Measurements from ENCODE around the gene GSTM4. TPM values are rescaled to one million over a fixed set of nuclear protein-coding genes. Genes with fewer than 3 reads are reported as not detected.
A peak's percentile ranks its signal among the peaks of the same experiment; 100 is the strongest.

The GSTM4 gene
- polyA plus RNA-seq, 2 of the 4 experiments (the other 2 are of a cell fraction) = 13.0 to 17.2 TPM

DNA sequence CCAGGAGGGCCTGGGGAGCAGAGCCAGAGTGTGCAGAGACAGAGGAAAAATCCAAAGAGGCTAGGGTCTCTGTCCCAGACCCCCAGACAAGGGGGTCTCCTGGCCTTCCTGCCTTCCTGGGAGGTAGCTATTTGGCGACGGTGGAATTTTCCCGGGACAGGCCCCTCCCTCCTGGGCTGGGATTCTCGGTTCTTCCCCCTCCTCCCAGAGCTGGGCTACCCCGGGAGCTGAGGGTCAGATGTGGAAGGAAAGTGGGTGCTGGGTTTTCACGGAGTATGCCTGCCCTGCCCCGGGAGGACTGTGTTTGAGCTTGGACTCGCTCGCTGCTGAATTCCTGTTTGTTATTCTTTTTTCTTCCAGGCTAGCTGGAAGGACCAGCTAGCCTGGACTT is 35.5 kb upstream of the GSTM4 start (continued):
- TF ChIP-seq EHMT2 (IDR thresholded peaks at IDR 0.05; ENCODE audit: low read depth) = no peak
- no peak for TF ChIP-seq EP300 (IDR thresholded peaks at IDR 0.05)

DNA sequence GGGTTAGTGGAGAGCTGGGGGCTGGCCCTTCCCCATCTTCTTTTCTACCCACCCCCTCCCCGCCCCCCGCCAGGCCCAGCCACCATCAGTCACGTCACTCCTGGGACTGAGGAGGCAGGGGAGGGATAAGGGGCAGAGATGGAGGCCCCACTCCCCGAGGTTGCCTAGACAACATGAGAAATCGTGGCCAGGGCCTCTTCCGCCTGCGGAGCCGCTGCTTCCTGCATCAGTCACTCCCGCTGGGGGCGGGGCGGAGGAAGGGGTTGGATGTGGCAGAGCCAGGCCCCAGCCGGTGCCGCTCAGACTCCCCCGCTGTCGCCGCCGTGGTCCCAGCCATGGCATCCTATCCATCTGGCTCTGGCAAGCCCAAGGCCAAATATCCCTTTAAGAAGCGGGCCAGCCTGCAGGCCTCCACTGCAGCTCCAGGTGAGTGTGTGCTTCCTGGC is 35.0 kb upstream of the GSTM4 start:
- peaks cover 31% of the 10 kb centered on the region for H3K4me1 ChIP-seq
- TF ChIP-seq POLR2AphosphoS2 (conservative IDR thresholded peaks at IDR 0.05; ENCODE audit: low read length) (no peak), HEYL (CRISPR knock-in tag; IDR thresholded peaks at IDR 0.05) (no peak), SMC3 (IDR thresholded peaks at IDR 0.05) (no peak), TFCP2L1 (CRISPR knock-in tag; IDR thresholded peaks at IDR 0.05) (no peak), JUN (IDR thresholded peaks at IDR 0.05) (0 out of 5 replicates have a peak, but pooled peaks of 1 of the 2 experiments have one; percentile 29), CEBPB (IDR thresholded peaks at IDR 0.05) (no peak), MYC (IDR thresholded peaks at IDR 0.05; ENCODE audit: borderline replicate concordance, low read length) (0 out of 2 replicates have a peak, but pooled peaks have one; percentile 27), HOXB13 (CRISPR knock-in tag; IDR thresholded peaks at IDR 0.05; ENCODE audit: low read depth) (no peak), HOXB5 (CRISPR knock-in tag; IDR thresholded peaks at IDR 0.05) (no peak), CBX2 (IDR thresholded peaks at IDR 0.05; ENCODE audit: borderline replicate concordance, low read depth) (no peak), POLR2A (IDR thresholded peaks at IDR 0.05; ENCODE audit: low read length) (no peak)
- TF ChIP-seq, protein P1, sequence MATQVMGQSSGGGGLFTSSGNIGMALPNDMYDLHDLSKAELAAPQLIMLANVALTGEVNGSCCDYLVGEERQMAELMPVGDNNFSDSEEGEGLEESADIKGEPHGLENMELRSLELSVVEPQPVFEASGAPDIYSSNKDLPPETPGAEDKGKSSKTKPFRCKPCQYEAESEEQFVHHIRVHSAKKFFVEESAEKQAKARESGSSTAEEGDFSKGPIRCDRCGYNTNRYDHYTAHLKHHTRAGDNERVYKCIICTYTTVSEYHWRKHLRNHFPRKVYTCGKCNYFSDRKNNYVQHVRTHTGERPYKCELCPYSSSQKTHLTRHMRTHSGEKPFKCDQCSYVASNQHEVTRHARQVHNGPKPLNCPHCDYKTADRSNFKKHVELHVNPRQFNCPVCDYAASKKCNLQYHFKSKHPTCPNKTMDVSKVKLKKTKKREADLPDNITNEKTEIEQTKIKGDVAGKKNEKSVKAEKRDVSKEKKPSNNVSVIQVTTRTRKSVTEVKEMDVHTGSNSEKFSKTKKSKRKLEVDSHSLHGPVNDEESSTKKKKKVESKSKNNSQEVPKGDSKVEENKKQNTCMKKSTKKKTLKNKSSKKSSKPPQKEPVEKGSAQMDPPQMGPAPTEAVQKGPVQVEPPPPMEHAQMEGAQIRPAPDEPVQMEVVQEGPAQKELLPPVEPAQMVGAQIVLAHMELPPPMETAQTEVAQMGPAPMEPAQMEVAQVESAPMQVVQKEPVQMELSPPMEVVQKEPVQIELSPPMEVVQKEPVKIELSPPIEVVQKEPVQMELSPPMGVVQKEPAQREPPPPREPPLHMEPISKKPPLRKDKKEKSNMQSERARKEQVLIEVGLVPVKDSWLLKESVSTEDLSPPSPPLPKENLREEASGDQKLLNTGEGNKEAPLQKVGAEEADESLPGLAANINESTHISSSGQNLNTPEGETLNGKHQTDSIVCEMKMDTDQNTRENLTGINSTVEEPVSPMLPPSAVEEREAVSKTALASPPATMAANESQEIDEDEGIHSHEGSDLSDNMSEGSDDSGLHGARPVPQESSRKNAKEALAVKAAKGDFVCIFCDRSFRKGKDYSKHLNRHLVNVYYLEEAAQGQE (IDR thresholded peaks at IDR 0.05) = no peak
- TF ChIP-seq, protein P2, sequence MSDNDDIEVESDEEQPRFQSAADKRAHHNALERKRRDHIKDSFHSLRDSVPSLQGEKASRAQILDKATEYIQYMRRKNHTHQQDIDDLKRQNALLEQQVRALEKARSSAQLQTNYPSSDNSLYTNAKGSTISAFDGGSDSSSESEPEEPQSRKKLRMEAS (IDR thresholded peaks at IDR 0.05) = no peak
- peak overlapping the region; percentile 93 to 98 for H3K27ac ChIP-seq
- peak overlapping the region; percentile 90 for H3K4me3 ChIP-seq
- peak overlapping the region; percentile 89 for H3K4me2 ChIP-seq
- ChIA-PET POLR2A (interaction anchor here (1.4 to 2.2 kb wide), 2 partner anchors 16 to 72 kb away, joined by 3 to 27 read pairs; partner anchors contain the start of gene GNAI3), CTCF (interaction anchor here (0.8 to 1.2 kb wide), 3 partner anchors 8 to 343 kb away, joined by 3 to 5 read pairs (median 3); partner anchors contain the start of gene GNAI3)
- 0% methylated on average over 1 of the region's 18 CpGs for WGBS (ENCODE audit: missing lambda C conversion rate)
- FAIRE-seq (no peak), DNase-seq (ENCODE audit: low read depth in 1 of 2, low spot score in 1 of 2) (peak; percentile 87 to 92), ATAC-seq (peak; percentile 82 to 88)
- no peaks in the 10 kb centered on the region for H3K9me3 ChIP-seq

DNA sequence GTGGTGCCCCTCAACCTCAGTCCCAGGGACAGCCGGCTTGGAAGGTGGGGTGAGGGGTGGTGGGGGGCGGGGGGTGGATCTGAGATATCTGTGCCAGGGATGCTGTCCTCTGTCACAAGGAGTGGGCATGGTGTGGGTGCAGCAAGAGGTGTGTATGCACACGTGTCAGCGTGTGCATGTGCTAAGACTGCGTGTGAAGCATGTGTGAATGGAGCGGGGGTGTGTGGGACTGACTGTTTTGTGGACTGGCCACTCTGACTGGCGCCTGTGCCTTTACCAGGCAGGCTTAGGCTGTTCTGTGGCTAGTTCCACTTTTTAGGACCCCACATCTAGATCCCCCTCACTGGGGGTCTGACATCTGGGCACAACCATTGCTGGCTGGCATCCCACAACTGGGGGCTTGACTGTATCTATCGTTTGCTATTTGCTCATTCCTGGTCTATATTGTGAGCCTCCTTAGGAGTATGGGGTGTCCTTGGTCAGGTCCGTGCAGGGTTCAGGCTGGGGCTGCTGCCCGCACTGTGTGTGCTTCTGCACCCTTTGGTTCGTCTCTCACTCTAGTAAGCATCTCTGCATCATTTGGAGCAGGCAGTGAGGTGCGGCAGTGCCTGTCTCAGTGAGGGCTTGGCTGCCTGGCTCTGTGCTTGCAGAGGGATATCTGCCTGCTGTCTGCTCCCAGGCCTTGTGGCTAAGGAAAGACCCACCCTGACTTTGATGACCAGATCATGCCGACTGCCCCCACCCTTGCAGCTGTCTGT is 34.3 kb upstream of the GSTM4 start:
- Histone ChIP-seq H3K4me1 (peaks cover 31% of the 10 kb centered on the region), H3K27ac (peak overlapping the region; percentile 93 to 98), H3K9me3 (no peaks in the 10 kb centered on the region), H3K4me3 (peak overlapping the region; percentile 90), H3K4me2 (peak overlapping the region; percentile 89)
- TF ChIP-seq, protein P3, sequence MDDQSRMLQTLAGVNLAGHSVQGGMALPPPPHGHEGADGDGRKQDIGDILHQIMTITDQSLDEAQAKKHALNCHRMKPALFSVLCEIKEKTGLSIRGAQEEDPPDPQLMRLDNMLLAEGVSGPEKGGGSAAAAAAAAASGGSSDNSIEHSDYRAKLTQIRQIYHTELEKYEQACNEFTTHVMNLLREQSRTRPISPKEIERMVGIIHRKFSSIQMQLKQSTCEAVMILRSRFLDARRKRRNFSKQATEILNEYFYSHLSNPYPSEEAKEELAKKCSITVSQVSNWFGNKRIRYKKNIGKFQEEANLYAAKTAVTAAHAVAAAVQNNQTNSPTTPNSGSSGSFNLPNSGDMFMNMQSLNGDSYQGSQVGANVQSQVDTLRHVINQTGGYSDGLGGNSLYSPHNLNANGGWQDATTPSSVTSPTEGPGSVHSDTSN (IDR thresholded peaks at IDR 0.05) = no peak
- ATAC-seq (no peak), DNase-seq (ENCODE audit: low read depth in 1 of 2, low spot score in 1 of 2) (no peak), FAIRE-seq (no peak)
- POLR2A ChIA-PET = interaction anchor here (1.4 kb wide), 1 partner anchor 15 kb away, joined by 3 read pairs; no protein-coding TSS in a partner anchor
- CTCF ChIA-PET = interaction anchor here (0.8 kb wide), 1 partner anchor 344 kb away, joined by 3 read pairs; no protein-coding TSS in a partner anchor
- 51% methylated on average over 10 of the region's 13 CpGs for WGBS (ENCODE audit: missing lambda C conversion rate)
